ENCODE data around the gene CBX5. TPM values are rescaled to one million over a fixed set of nuclear protein-coding genes. Genes with fewer than 3 reads are reported as not detected.
A peak's percentile ranks its signal among the peaks of the same experiment; 100 is the strongest.

CBX5 gene
- total and polyA plus RNA-seq, 2 of the 8 experiments (the other 6 are each of a cell fraction or from before 2014, with no cell fraction given) = 62.4 to 231 TPM

- 0 out of 2 replicates have a peak overlapping the region, but pooled peaks have one; percentile 56 for H3K18ac ChIP-seq (ENCODE audit: extremely low read depth, low read length)
- H3K9me3 ChIP-seq (ENCODE audit: insufficient read depth in 2 of 2, low read depth in 1 of 2, low read length in 1 of 2) = no peaks in the 10 kb centered on the region
- ChIA-PET POLR2A (ENCODE audit: partially characterized antibody) (interaction anchor here (0.7 to 1.9 kb wide), 11 partner anchors 11 to 278 kb away, joined by 3 to 18 read pairs (median 4); partner anchors contain the start of genes CBX5, HNRNPA1 and HOXC13), CTCF (ENCODE audit: partially characterized antibody) (interaction anchor here (0.7 to 4.9 kb wide), 52 partner anchors 9 to 473 kb away, joined by 3 to 64 read pairs (median 5); partner anchors contain the start of genes COPZ1, HOXC10, HOXC13 and HOXC5)
- no peak overlapping the region for H2AFZ ChIP-seq (ENCODE audit: low read length)
- no peak overlapping the region; the same call in 1 of the 2 replicates for H2BK5ac ChIP-seq (ENCODE audit: low read depth, low read length)
- peaks cover 12% of the 10 kb centered on the region; the same call in 1 of the 2 replicates for H3K23me2 ChIP-seq (ENCODE audit: low read depth, low read length)
- no peak overlapping the region for H4K5ac ChIP-seq (ENCODE audit: insufficient read length, low read depth, low read length)
- FAIRE-seq (no peak), DNase-seq (ENCODE audit: low read depth in 1 of 2, low spot score in 2 of 2) (peak in 1 of 2 experiments; percentile 58)
- H3K9ac ChIP-seq (replicated peaks in 1 of 4; ENCODE audit: extremely low read depth in 1 of 4, low read depth in 3 of 4, low read length in 3 of 4) = no peak overlapping the region
- H3K4me3 ChIP-seq (ENCODE audit: extremely low read depth in 1 of 4, insufficient read depth in 2 of 4, low read depth in 3 of 4, low read length in 4 of 4) = peak overlapping the region in 3 of 4 experiments; percentile 10 to 57 (median 17); a peak in 4 of 8 replicates
- H4K20me1 ChIP-seq (replicated peaks in 1 of 2; ENCODE audit: control insufficient read depth in 1 of 2, insufficient read depth in 2 of 2, low read length in 2 of 2) = peaks cover 0 to 3% of the 10 kb centered on the region in 2 experiments
- H3K79me2 ChIP-seq (ENCODE audit: control insufficient read depth in 1 of 2, insufficient read depth in 2 of 2, low read length in 2 of 2) = no peaks in the 10 kb centered on the region
- H2BK12ac ChIP-seq (ENCODE audit: low read depth, low read length) = no peak overlapping the region
- peak overlapping the region; percentile 86 to 100 for H3K4me2 ChIP-seq (ENCODE audit: insufficient read depth in 1 of 2, low read depth in 2 of 2, low read length in 2 of 2)
- H3K27me3 ChIP-seq (replicated peaks in 1 of 4; ENCODE audit: control insufficient read depth in 3 of 4, extremely low read depth in 1 of 4, insufficient read depth in 3 of 4, low read length in 3 of 4) = peaks cover 1 to 39% (median 27%) of the 10 kb centered on the region in 4 experiments; a peak in 6 of 7 replicates
- no peak overlapping the region for H3K27ac ChIP-seq (ENCODE audit: low read depth, low read length)
- no peak overlapping the region for H2AK5ac ChIP-seq (ENCODE audit: low read depth, low read length)
- no peak overlapping the region for H2BK20ac ChIP-seq (ENCODE audit: low read length)
- H3K23ac ChIP-seq (ENCODE audit: insufficient read length) = no peak overlapping the region
- H2BK120ac ChIP-seq (replicated peaks; ENCODE audit: low read depth, low read length) = no peak overlapping the region
- no peak overlapping the region for H4K8ac ChIP-seq (ENCODE audit: extremely low read depth, insufficient read depth, low read length)
- no peak overlapping the region for H3K4ac ChIP-seq (replicated peaks; ENCODE audit: insufficient read length, low read depth, low read length)
- no peaks in the 10 kb centered on the region for H3K79me1 ChIP-seq (ENCODE audit: low read depth, low read length)
- 50% methylated on average over 31 of the region's 31 CpGs; no CpG with 5 or more reads in 1 of the 2 experiments for WGBS, 2 experiments (ENCODE audit: extremely low coverage in 1 of 2, insufficient coverage in 1 of 2, insufficient read length in 1 of 2, insufficient replicate concordance in 2 of 2, low coverage in 1 of 2, low lambda C conversion rate in 2 of 2, missing lambda C conversion rate in 1 of 2)
- no peak overlapping the region for H3K56ac ChIP-seq (replicated peaks; ENCODE audit: insufficient read length, low read depth, low read length)
- H3K36me3 ChIP-seq (ENCODE audit: control insufficient read depth in 2 of 4, insufficient read depth in 4 of 4, low read length in 3 of 4) = no peaks in the 10 kb centered on the region
- H2BK15ac ChIP-seq (ENCODE audit: low read length) = no peak overlapping the region; the same call in 1 of the 2 replicates
- TF ChIP-seq E2F6 (IDR thresholded peaks at IDR 0.05) = peak; percentile 38; the same call in 1 of the 2 replicates
- peak in 1 of 2 experiments; percentile 99; a peak in 1 of 4 replicates for TF ChIP-seq HDAC2 (IDR thresholded peaks at IDR 0.05; ENCODE audit: borderline replicate concordance in 1 of 2, low read depth in 2 of 2, low read length in 2 of 2)
- no peak for TF ChIP-seq TEAD4 (IDR thresholded peaks at IDR 0.05; ENCODE audit: low read depth, low read length)
- TF ChIP-seq POLR2A (IDR thresholded peaks at IDR 0.05; ENCODE audit: control extremely low read depth in 1 of 2, low read depth in 2 of 2, low read length in 2 of 2) = no peak
- TF ChIP-seq KDM1A (IDR thresholded peaks at IDR 0.05; ENCODE audit: borderline replicate concordance, low read length) = peak; percentile 99
- TF ChIP-seq SUZ12 (IDR thresholded peaks at IDR 0.05; ENCODE audit: low read length) = no peak
- no peak for TF ChIP-seq PHF8 (conservative IDR thresholded peaks at IDR 0.05; ENCODE audit: low read depth, low read length)
- TF ChIP-seq, protein P1, sequence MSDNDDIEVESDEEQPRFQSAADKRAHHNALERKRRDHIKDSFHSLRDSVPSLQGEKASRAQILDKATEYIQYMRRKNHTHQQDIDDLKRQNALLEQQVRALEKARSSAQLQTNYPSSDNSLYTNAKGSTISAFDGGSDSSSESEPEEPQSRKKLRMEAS (IDR thresholded peaks at IDR 0.05) = 0 out of 2 replicates have a peak, but pooled peaks have one; percentile 29
- TF ChIP-seq CBX8 (IDR thresholded peaks at IDR 0.05; ENCODE audit: borderline replicate concordance, low read depth, low read length) = no peak
- no peak overlapping the region for H3K14ac ChIP-seq (ENCODE audit: insufficient read length)
- no peak overlapping the region for H4K91ac ChIP-seq (replicated peaks; ENCODE audit: insufficient read length, low read length)
- H3K4me1 ChIP-seq (replicated peaks in 1 of 4; ENCODE audit: control insufficient read depth in 3 of 4, insufficient read depth in 4 of 4, low read length in 3 of 4) = peaks cover 0 to 26% (median 17%) of the 10 kb centered on the region in 4 experiments; a peak in 6 of 7 replicates
Measured at GRCh38 chr12:54215989-54216796, 63.7 kb downstream of the CBX5 start.
